ENCODE results near the gene KRT80.

- TF ChIP-seq CTCF (IDR thresholded peaks at IDR 0.05; ENCODE audit: insufficient read depth, low read length) (no peak), POLR2AphosphoS5 (IDR thresholded peaks at IDR 0.05; ENCODE audit: low read depth) (no peak)
Measured at GRCh38 chr12:52122904-52123303, 68.9 kb downstream of the KRT80 start.

Measured in HL-60 (cell line).